ENCODE data around the gene OSBPL10. TPM values are rescaled to one million over a fixed set of nuclear protein-coding genes. Genes with fewer than 3 reads are reported as not detected.

The OSBPL10 gene
- total and polyA plus RNA-seq, 2 donors (not counting 1 experiment from before 2014, with no cell fraction given) = 7.1 to 7.5 TPM

GRCh38 chr3:31937225-31937624 lies 43.8 kb downstream of the OSBPL10 start:
- Histone ChIP-seq H4K20me1 (ENCODE audit: control insufficient read depth, extremely low read depth, insufficient read depth, low read length) (no peaks in the 10 kb centered on the region), H3K9me3 (ENCODE audit: control insufficient read depth, insufficient read depth, low read depth, low read length) (no peaks in the 10 kb centered on the region), H3K9ac (ENCODE audit: insufficient read depth, low read length) (no peak overlapping the region), H3K36me3 (ENCODE audit: control insufficient read depth, insufficient read depth, low read length) (no peaks in the 10 kb centered on the region), H3K4me3 (replicated peaks in 1 of 4; ENCODE audit: control extremely low read depth in 1 of 4, insufficient read depth in 1 of 4, low read depth in 3 of 4, low read length in 4 of 4) (no peak overlapping the region), H3K27me3 (ENCODE audit: control insufficient read depth, insufficient read depth, low read length) (no peaks in the 10 kb centered on the region), H3K79me2 (ENCODE audit: control insufficient read depth, insufficient read depth, low read length) (no peaks in the 10 kb centered on the region), H3K4me1 (ENCODE audit: control insufficient read depth, extremely low read depth, insufficient read depth, low read length) (no peaks in the 10 kb centered on the region), H2AFZ (ENCODE audit: low read length) (no peak overlapping the region), H3K4me2 (ENCODE audit: extremely low read depth, insufficient read depth, low read length) (no peak overlapping the region), H3K27ac (ENCODE audit: insufficient read depth, low read length) (no peak overlapping the region)
- no peak for DNase-seq (ENCODE audit: low read depth in 2 of 2)
- no peak for TF ChIP-seq CTCF (conservative IDR thresholded peaks at IDR 0.05 in 1 of 2, IDR thresholded peaks at IDR 0.05 in 1 of 2; ENCODE audit: low read depth in 1 of 2, low read length in 2 of 2)
- no peak for TF ChIP-seq EZH2 (IDR thresholded peaks at IDR 0.05; ENCODE audit: low read length, missing control alignments)

GRCh38 chr3:31936420-31937060 lies 44.5 kb downstream of the OSBPL10 start:
- H2AFZ ChIP-seq (ENCODE audit: low read length) = no peak overlapping the region
- H3K27me3 ChIP-seq (ENCODE audit: control insufficient read depth, insufficient read depth, low read length) = no peaks in the 10 kb centered on the region
- H3K79me2 ChIP-seq (ENCODE audit: control insufficient read depth, insufficient read depth, low read length) = no peaks in the 10 kb centered on the region
- H3K9ac ChIP-seq (ENCODE audit: insufficient read depth, low read length) = no peak overlapping the region
- no peaks in the 10 kb centered on the region for H3K4me1 ChIP-seq (ENCODE audit: control insufficient read depth, extremely low read depth, insufficient read depth, low read length)
- H3K9me3 ChIP-seq (ENCODE audit: control insufficient read depth, insufficient read depth, low read depth, low read length) = no peaks in the 10 kb centered on the region
- H3K4me3 ChIP-seq (replicated peaks in 1 of 4; ENCODE audit: control extremely low read depth in 1 of 4, insufficient read depth in 1 of 4, low read depth in 3 of 4, low read length in 4 of 4) = no peak overlapping the region
- DNase-seq (ENCODE audit: low read depth in 2 of 2) = peak in 1 of 2 donors; percentile 88
- H3K4me2 ChIP-seq (ENCODE audit: extremely low read depth, insufficient read depth, low read length) = no peak overlapping the region
- TF ChIP-seq CTCF (conservative IDR thresholded peaks at IDR 0.05 in 1 of 2, IDR thresholded peaks at IDR 0.05 in 1 of 2; ENCODE audit: low read depth in 1 of 2, low read length in 2 of 2) (no peak), EZH2 (IDR thresholded peaks at IDR 0.05; ENCODE audit: low read length, missing control alignments) (no peak)
- no peaks in the 10 kb centered on the region for H4K20me1 ChIP-seq (ENCODE audit: control insufficient read depth, extremely low read depth, insufficient read depth, low read length)
- no peak overlapping the region for H3K27ac ChIP-seq (ENCODE audit: insufficient read depth, low read length)
- H3K36me3 ChIP-seq (ENCODE audit: control insufficient read depth, insufficient read depth, low read length) = no peaks in the 10 kb centered on the region

GRCh38 chr3:31934866-31935265 lies 46.2 kb downstream of the OSBPL10 start:
- no peak for DNase-seq (ENCODE audit: low read depth in 2 of 2)
- no peaks in the 10 kb centered on the region for H3K36me3 ChIP-seq (ENCODE audit: control insufficient read depth, insufficient read depth, low read length)
- no peak overlapping the region for H2AFZ ChIP-seq (ENCODE audit: low read length)
- H3K4me2 ChIP-seq (ENCODE audit: extremely low read depth, insufficient read depth, low read length) = no peak overlapping the region
- H3K9ac ChIP-seq (ENCODE audit: insufficient read depth, low read length) = no peak overlapping the region
- no peak overlapping the region for H3K4me3 ChIP-seq (replicated peaks in 1 of 4; ENCODE audit: control extremely low read depth in 1 of 4, insufficient read depth in 1 of 4, low read depth in 3 of 4, low read length in 4 of 4)
- TF ChIP-seq CTCF (conservative IDR thresholded peaks at IDR 0.05 in 1 of 2, IDR thresholded peaks at IDR 0.05 in 1 of 2; ENCODE audit: low read depth in 1 of 2, low read length in 2 of 2) = no peak
- TF ChIP-seq EZH2 (IDR thresholded peaks at IDR 0.05; ENCODE audit: low read length, missing control alignments) = no peak
- H3K27me3 ChIP-seq (ENCODE audit: control insufficient read depth, insufficient read depth, low read length) = no peaks in the 10 kb centered on the region
- no peaks in the 10 kb centered on the region for H3K79me2 ChIP-seq (ENCODE audit: control insufficient read depth, insufficient read depth, low read length)
- no peaks in the 10 kb centered on the region for H3K9me3 ChIP-seq (ENCODE audit: control insufficient read depth, insufficient read depth, low read depth, low read length)
- H3K4me1 ChIP-seq (ENCODE audit: control insufficient read depth, extremely low read depth, insufficient read depth, low read length) = no peaks in the 10 kb centered on the region
- no peaks in the 10 kb centered on the region for H4K20me1 ChIP-seq (ENCODE audit: control insufficient read depth, extremely low read depth, insufficient read depth, low read length)
- H3K27ac ChIP-seq (ENCODE audit: insufficient read depth, low read length) = no peak overlapping the region

Data from fibroblast of lung (primary cell).